ENCODE results near the gene HNRNPDL.
"Not testable (repeated sequence)": the region's sequence is repeated elsewhere in the genome, so short reads cannot be mapped to it uniquely, and the experiment has no call there.

HNRNPDL gene

GRCh38 chr4:82388405-82388804, 41.9 kb downstream of the HNRNPDL start:
- FAIRE-seq (no peak), DNase-seq (ENCODE audit: insufficient read length, low spot score) (no peak)
- TF ChIP-seq POLR2A (IDR thresholded peaks at IDR 0.05; ENCODE audit: low read depth, low read length), result no peak

GRCh38 chr4:82386312-82386711, 44.0 kb downstream of the HNRNPDL start:
- not testable (repeated sequence) for DNase-seq (ENCODE audit: insufficient read length, low spot score); FAIRE-seq

- FAIRE-seq (no peak), DNase-seq (ENCODE audit: insufficient read length, low spot score) (no peak)
- no peak for TF ChIP-seq POLR2A (IDR thresholded peaks at IDR 0.05; ENCODE audit: low read depth, low read length)
Observed at GRCh38 chr4:82382751-82383150, 47.5 kb downstream of the HNRNPDL start.

DNA sequence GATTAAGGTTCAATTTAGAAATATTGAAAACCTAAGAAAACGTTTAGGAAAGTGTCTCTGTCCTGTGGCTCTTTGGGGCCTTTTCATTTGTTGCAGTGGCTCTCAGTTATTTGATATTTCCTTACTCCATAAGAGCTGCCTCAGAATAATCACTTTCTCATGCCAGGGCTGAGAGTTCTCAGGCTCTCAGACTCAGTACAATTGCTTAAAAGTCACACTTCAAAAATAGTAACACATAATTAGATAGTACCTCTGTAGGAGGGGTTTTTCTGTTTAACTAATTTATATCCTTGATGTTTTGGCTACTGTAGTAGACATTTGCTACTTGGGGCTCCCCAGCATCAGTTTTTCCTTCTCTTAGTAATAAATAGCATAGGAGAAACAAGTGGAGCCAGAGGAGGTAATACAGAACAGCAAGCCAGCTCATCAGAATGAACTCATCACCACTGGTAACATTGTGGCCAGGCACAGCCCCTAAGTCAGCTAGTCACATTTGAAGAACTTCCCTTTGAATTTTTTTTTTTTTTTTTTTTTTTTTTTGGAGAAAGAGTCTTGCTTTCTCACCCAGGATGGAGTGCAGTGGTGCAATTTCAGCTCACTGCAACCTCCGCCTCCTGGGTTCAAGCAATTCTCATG, 48.5 kb downstream of the HNRNPDL start:
- FAIRE-seq (no peak), DNase-seq (ENCODE audit: insufficient read length, low spot score) (no peak)
- TF ChIP-seq POLR2A (IDR thresholded peaks at IDR 0.05; ENCODE audit: low read depth, low read length), result no peak

DNA sequence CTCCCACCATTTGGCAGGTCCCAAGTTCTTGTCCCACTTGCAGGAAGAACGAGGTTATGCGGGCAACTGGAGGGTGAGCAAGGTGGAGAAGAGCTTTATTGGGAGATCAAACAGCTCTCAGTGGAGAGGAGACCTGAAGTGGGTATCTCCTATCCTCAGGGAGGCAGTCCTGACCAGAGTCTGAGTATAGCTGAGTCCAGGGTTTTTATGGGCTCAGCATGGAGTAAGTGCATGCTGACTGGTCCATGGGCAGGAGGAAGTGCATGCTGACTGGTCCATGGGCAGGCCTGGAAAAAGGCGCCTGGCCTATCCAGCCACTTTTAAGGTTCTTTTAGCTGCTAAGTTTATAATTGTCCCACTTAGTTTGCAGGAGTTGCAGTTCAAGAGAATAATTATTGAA, 49.0 kb downstream of the HNRNPDL start:
- FAIRE-seq, result no peak
- no peak for DNase-seq (ENCODE audit: insufficient read length, low spot score)
- no peak for TF ChIP-seq POLR2A (IDR thresholded peaks at IDR 0.05; ENCODE audit: low read depth, low read length)

DNA sequence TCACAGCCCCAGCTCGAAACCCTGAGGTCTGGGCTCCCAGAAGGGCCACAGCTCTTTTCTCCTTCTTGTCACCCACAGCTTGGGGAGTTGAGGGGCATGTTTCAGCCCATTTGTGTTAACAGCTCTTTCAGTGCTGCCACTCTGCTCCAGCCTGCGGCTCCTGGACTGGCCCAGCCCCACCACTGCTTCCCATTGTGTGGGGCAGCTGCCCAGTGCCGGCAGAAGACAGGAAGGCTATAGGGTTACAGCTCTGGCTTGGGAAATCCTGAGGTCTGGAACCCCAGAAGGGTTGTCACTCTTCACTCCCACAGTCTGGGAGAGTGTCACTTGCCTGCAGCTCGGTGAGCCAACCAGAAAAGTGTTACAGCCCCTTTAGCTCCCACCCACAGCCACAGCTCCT, 49.4 kb downstream of the HNRNPDL start:
- no peak for DNase-seq (ENCODE audit: insufficient read length, low spot score)
- no peak for FAIRE-seq
- no peak for TF ChIP-seq POLR2A (IDR thresholded peaks at IDR 0.05; ENCODE audit: low read depth, low read length)

DNA sequence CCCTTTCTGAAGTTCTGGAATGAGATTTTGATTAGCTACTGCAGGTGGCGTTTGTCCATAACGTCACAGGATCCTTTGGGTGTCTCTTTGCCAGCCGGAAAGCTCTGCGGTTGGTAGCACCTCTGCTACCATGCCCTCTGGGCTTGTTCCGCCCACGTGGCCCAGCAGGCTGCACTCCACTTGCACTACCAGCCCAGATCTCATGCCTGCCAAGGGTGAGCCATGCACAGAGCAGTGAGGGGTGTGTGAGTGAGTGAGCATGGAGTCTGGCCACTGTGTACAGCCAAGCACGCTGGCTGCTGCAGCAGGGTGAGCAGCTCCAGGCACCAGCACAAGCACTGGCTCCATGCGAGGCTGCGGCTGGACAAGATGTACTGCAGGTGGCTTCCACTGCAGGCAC, 49.9 kb downstream of the HNRNPDL start:
- no peak for FAIRE-seq
- no peak for DNase-seq (ENCODE audit: insufficient read length, low spot score)
- no peak for TF ChIP-seq POLR2A (IDR thresholded peaks at IDR 0.05; ENCODE audit: low read depth, low read length)

DNA sequence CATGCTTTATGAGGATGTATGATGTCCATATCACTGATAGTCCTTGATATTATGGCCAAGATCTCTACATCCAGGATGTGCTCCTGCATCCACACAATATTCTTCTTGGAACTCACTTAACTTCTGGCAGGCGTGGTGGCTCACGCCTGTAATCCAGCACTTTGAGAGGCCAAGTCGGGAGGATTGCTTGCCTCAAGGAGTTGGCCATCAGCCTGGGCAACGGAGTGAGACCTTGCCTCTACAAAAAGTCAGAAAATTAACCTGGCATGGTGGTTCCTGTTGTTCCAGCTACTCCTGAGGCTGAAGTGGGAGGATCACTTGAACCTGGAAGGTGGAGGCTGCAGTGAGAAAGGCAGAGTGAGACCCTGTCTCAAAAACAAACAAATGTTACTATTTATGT, 54.2 kb downstream of the HNRNPDL start:
- DNase-seq (ENCODE audit: insufficient read length, low spot score) (no peak), FAIRE-seq (no peak)
- TF ChIP-seq POLR2A (IDR thresholded peaks at IDR 0.05; ENCODE audit: low read depth, low read length), result no peak

GRCh38 chr4:82373816-82374625, 56.2 kb downstream of the HNRNPDL start, which contains the start of gene HNRNPD:
Gene HNRNPD (minus strand): TSS chr4:82373991. CDS start chr4:82373678, 313 bp downstream.
- FAIRE-seq, result peak; percentile 75
- TF ChIP-seq POLR2A (IDR thresholded peaks at IDR 0.05; ENCODE audit: low read depth, low read length), result peak; percentile 94
- peak; percentile 82 for DNase-seq (ENCODE audit: insufficient read length, low spot score)

DNA sequence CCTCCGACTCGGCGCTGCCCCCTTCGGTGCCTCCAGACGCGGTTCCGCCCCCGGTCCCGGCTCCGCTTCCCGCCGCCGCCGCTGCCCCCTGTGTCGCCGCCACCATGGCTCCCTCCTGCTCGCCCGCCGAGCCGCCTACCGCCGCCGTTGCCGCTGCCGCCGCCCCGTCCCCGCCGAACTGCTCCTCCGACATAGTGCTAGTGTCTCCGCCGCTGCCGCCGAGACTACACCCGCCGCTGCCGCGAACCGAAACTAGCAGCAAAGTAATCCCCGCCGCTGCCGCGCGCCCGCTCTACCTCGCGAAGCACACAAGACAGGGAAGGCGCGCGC, 56.8 kb downstream of the HNRNPDL start:
- no peak for TF ChIP-seq POLR2A (IDR thresholded peaks at IDR 0.05; ENCODE audit: low read depth, low read length)
- DNase-seq (ENCODE audit: insufficient read length, low spot score) (no peak), FAIRE-seq (no peak)

Data from H54 (cell line).